Activated CD8-positive, alpha-beta memory T cell treated with anti-CD3 and anti-CD28 coated beads, Interleukin-2, amount 50 U/mL, for 24 hours (primary cell): ENCODE results near the gene NSUN2.

Source experiments
- DNase-seq: peaks from one replicate; pipeline ENCODE4 v3.0.0-alpha.2; 2020; ENCODE audit errors: extremely low read depth

The NSUN2 gene

GRCh38 chr5:6644794-6645241 lies 12.0 kb upstream of the NSUN2 start:
- DNase-seq: no peak

- no peak for DNase-seq
These were observed 9.8 kb upstream of the NSUN2 start for GRCh38 chr5:6642655-6643054.

GRCh38 chr5:6638236-6638635 lies 5.4 kb upstream of the NSUN2 start:
- DNase-seq: no peak

- DNase-seq: no peak
These were observed 4.7 kb upstream of the NSUN2 start for GRCh38 chr5:6637590-6637989.

GRCh38 chr5:6637022-6637421 lies 4.2 kb upstream of the NSUN2 start:
- DNase-seq: no peak

- no peak for DNase-seq
These were observed 3.4 kb upstream of the NSUN2 start for GRCh38 chr5:6636293-6636692.

- DNase-seq: no peak
These were observed 2.1 kb upstream of the NSUN2 start for GRCh38 chr5:6634788-6635430.

- DNase-seq: no peak
These were observed 1.5 kb upstream of the NSUN2 start for GRCh38 chr5:6634306-6634705.

- no peak for DNase-seq
These were observed 813 bp upstream of the NSUN2 start for GRCh38 chr5:6633469-6634245.

GRCh38 chr5:6632324-6632887 lies 438 bp downstream of the NSUN2 start:
- no peak for DNase-seq

GRCh38 chr5:6631441-6631840 lies 1.4 kb downstream of the NSUN2 start:
- DNase-seq: no peak

- DNase-seq: no peak
These were observed 6.3 kb downstream of the NSUN2 start for GRCh38 chr5:6626508-6626907.

GRCh38 chr5:6623941-6624340 lies 8.9 kb downstream of the NSUN2 start:
- DNase-seq: no peak

GRCh38 chr5:6623228-6623627 lies 9.6 kb downstream of the NSUN2 start:
- no peak for DNase-seq

- DNase-seq: no peak
These were observed 16.2 kb downstream of the NSUN2 start for GRCh38 chr5:6616632-6617031.

GRCh38 chr5:6615034-6615815 lies 17.6 kb downstream of the NSUN2 start:
- no peak for DNase-seq

GRCh38 chr5:6611334-6612256 lies 21.2 kb downstream of the NSUN2 start:
- DNase-seq: no peak

- no peak for DNase-seq
These were observed 24.8 kb downstream of the NSUN2 start for GRCh38 chr5:6608016-6608415.

- DNase-seq: no peak
These were observed 25.3 kb downstream of the NSUN2 start for GRCh38 chr5:6607559-6607936.

- no peak for DNase-seq
These were observed 25.8 kb downstream of the NSUN2 start for GRCh38 chr5:6606884-6607558.

- DNase-seq: no peak
These were observed 27.9 kb downstream of the NSUN2 start for GRCh38 chr5:6604946-6605345.
